Ureter (tissue), 1 donor: Measurements from ENCODE around the gene TBCD. TPM values are rescaled to one million over a fixed set of nuclear protein-coding genes. Genes with fewer than 3 reads are reported as not detected.
"Not testable (repeated sequence)": the region's sequence is repeated elsewhere in the genome, so short reads cannot be mapped to it uniquely, and the experiment has no call there.

Experiments used
- DNase-seq: peaks from one replicate; pipeline ENCODE4 v3.0.0-alpha.2; 2020; ENCODE audit warnings: low spot score
- total RNA-seq: library from RNA; stranded (reverse); gene quantifications from one replicate; pipeline ENCODE4 v1.2.4, GENCODE V29; 2023
- donor health status: DM: yes; HTN: yes; CAD: no.

TBCD gene
- total RNA-seq, 1 donor from 2014 or later = 122 TPM

- DNase-seq = no peak
Observed at GRCh38 chr17:82970067-82970466, 218.2 kb downstream of the TBCD start.

GRCh38 chr17:82970818-82971590 lies 219.1 kb downstream of the TBCD start:
- DNase-seq = no peak

GRCh38 chr17:82972836-82973372 lies 221.0 kb downstream of the TBCD start:
- no peak for DNase-seq

- DNase-seq = no peak
Observed at GRCh38 chr17:82973456-82974135, 221.7 kb downstream of the TBCD start.

- no peak for DNase-seq
Observed at GRCh38 chr17:82974136-82974952, 222.5 kb downstream of the TBCD start.

GRCh38 chr17:82976982-82977488 lies 225.2 kb downstream of the TBCD start:
- no peak for DNase-seq

GRCh38 chr17:82977606-82978005 lies 225.7 kb downstream of the TBCD start:
- no peak for DNase-seq

- no peak for DNase-seq
Observed at GRCh38 chr17:82978765-82979349, 227.0 kb downstream of the TBCD start.

- no peak for DNase-seq
Observed at GRCh38 chr17:82979718-82980117, 227.9 kb downstream of the TBCD start.

GRCh38 chr17:82980632-82981031 lies 228.8 kb downstream of the TBCD start:
- no peak for DNase-seq

- no peak for DNase-seq
Observed at GRCh38 chr17:82981141-82981730, 229.4 kb downstream of the TBCD start.

- DNase-seq = no peak
Observed at GRCh38 chr17:82983510-82984248, 231.8 kb downstream of the TBCD start.

GRCh38 chr17:82984249-82984617 lies 232.4 kb downstream of the TBCD start:
- DNase-seq = not testable (repeated sequence)

GRCh38 chr17:82984751-82985427 lies 233.0 kb downstream of the TBCD start:
- no peak for DNase-seq

- DNase-seq = no peak
Observed at GRCh38 chr17:82985428-82985805, 233.6 kb downstream of the TBCD start.

GRCh38 chr17:82985973-82986372 lies 234.1 kb downstream of the TBCD start:
- no peak for DNase-seq

GRCh38 chr17:82989051-82989450 lies 237.2 kb downstream of the TBCD start:
- DNase-seq = not testable (repeated sequence)

GRCh38 chr17:82989881-82990280 lies 238.0 kb downstream of the TBCD start:
- no peak for DNase-seq

- DNase-seq = no peak
Observed at GRCh38 chr17:82993005-82993404, 241.1 kb downstream of the TBCD start.
